A673 (cell line): ENCODE data around the gene CCL28.

Source experiments
- EZH2 ChIP-seq: fragments of 200-600 bp; sonication (generic); IDR thresholded peaks from 2 replicates; pipeline ENCODE4 v1.6.1; 2017; ENCODE audit warnings: borderline replicate concordance, low read depth, mild to moderate bottlenecking, mixed read lengths, antibody characterized with exemption, low read length; ENCODE audit not compliant: poor library complexity, severe bottlenecking
- TF ChIP-seq, protein P1 (sequence below): fragments of 300-800, 200-600 bp; sonication (generic); conservative IDR thresholded peaks from 2 replicates; pipeline ENCODE4 v1.5.1; 2017; ENCODE audit warnings: low read depth, mild to moderate bottlenecking, antibody characterized with exemption, low read length, moderate library complexity, mixed read lengths

GRCh38 chr5:43363445-43364152, 48.6 kb downstream of the CCL28 start:
- TF ChIP-seq, protein P1, sequence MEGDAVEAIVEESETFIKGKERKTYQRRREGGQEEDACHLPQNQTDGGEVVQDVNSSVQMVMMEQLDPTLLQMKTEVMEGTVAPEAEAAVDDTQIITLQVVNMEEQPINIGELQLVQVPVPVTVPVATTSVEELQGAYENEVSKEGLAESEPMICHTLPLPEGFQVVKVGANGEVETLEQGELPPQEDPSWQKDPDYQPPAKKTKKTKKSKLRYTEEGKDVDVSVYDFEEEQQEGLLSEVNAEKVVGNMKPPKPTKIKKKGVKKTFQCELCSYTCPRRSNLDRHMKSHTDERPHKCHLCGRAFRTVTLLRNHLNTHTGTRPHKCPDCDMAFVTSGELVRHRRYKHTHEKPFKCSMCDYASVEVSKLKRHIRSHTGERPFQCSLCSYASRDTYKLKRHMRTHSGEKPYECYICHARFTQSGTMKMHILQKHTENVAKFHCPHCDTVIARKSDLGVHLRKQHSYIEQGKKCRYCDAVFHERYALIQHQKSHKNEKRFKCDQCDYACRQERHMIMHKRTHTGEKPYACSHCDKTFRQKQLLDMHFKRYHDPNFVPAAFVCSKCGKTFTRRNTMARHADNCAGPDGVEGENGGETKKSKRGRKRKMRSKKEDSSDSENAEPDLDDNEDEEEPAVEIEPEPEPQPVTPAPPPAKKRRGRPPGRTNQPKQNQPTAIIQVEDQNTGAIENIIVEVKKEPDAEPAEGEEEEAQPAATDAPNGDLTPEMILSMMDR: no peak
- no peak for TF ChIP-seq EZH2
